Stomach (tissue), 9 donors: ENCODE measurements around the gene ATP4B. TPM values are rescaled to one million over a fixed set of nuclear protein-coding genes. Genes with fewer than 3 reads are reported as not detected.

Experiments used
- DNase-seq, 2 donors: peaks; one replicate each; pipeline versions ENCODE4 v3.0.0 to v3.0.0-alpha.2; 2013 to 2019
- H3K27ac ChIP-seq, 5 donors: fragments of 200-600 bp in 4 of 5; sonication (generic) in 4 of 5; one replicate each; pipeline ENCODE4 v1.5.1; 2013 to 2019; ENCODE audit warnings: mild to moderate bottlenecking in 1 of 5, moderate library complexity in 1 of 5
- H3K27me3 ChIP-seq, 3 donors: fragments of 200-600 bp; sonication (generic); one replicate each; pipeline ENCODE4 v1.5.1; 2017 to 2019; ENCODE audit warnings: mixed run types in 1 of 3
- H3K36me3 ChIP-seq, 4 donors: fragments of 200-600 bp; sonication (generic); 1 replicate in 3 of 4; 2 replicates in 1 of 4; pipeline ENCODE4 v1.5.1; 2016 to 2019
- H3K4me1 ChIP-seq, 4 donors: fragments of 200-600 bp; sonication (generic); one replicate each; pipeline ENCODE4 v1.5.1; 2016 to 2019
- H3K4me3 ChIP-seq, 4 donors: fragments of 200-600 bp; sonication (generic) in 3 of 4; one replicate each; pipeline ENCODE4 v1.5.1; 2016 to 2019; ENCODE audit warnings: mild to moderate bottlenecking in 1 of 4
- H3K9me3 ChIP-seq, 4 donors: fragments of 200-600 bp; sonication (generic); one replicate each; pipeline ENCODE4 v1.5.1; 2016 to 2019
- CTCF ChIP-seq, 7 experiments: fragments of 450-650 bp in 4 of 7; fragments of 200-600 bp in 3 of 7; sonication (generic) in 3 of 7; IDR thresholded peaks; one replicate each; pipeline ENCODE4 v1.5.1; 2016 to 2019; ENCODE audit warnings: antibody characterized with exemption in 7 of 7, control low read depth in 2 of 7, mild to moderate bottlenecking in 1 of 7
- EP300 ChIP-seq: sonication (generic); formaldehyde crosslinking; IDR thresholded peaks from one replicate; pipeline ENCODE4 v1.6.1; 2017; ENCODE audit warnings: antibody characterized with exemption
- POLR2A ChIP-seq, 4 donors: fragments of 450-650 bp; IDR thresholded peaks; one replicate each; pipeline ENCODE4 v1.6.1; 2016; ENCODE audit warnings: antibody characterized with exemption in 4 of 4, control low read depth in 2 of 4, mild to moderate bottlenecking in 1 of 4, moderate library complexity in 1 of 4
- POLR2AphosphoS5 ChIP-seq, 3 donors: sonication (generic); formaldehyde crosslinking; IDR thresholded peaks; one replicate each; pipeline ENCODE4 v1.6.1; 2016; ENCODE audit warnings: antibody characterized with exemption in 3 of 3
- WGBS, 5 donors: extraction: QIAGEN DNeasy Blood & Tissue Kit in 3 of 5; methylation state at CpG; one replicate each; pipeline versions ENCODE4 v1.1.5 to v1.1.7; 2013 to 2018; 5-methylcytosine and 5-hydroxymethylcytosine counted together
- intact Hi-C: fragments of 100-400 bp; cut with DNase I; formaldehyde crosslinking; loops from one replicate; pipeline ENCODE4 v1.15.1; 2023; ENCODE audit warnings: low total_unique reads
- polyA plus RNA-seq, 3 donors: library from polyadenylated mRNA; stranded (reverse); fragments of 200-250 nt; gene quantifications; one replicate each; pipeline ENCODE4 v1.2.3, GENCODE V29; 2013
- total RNA-seq, 5 donors: library from RNA; depleted of rRNA; stranded (reverse); fragments of >200 nt; gene quantifications; one replicate each; pipeline versions ENCODE4 v1.1.0 to v1.2.3, GENCODE V29; 2014 to 2016
- donor health status: healthy with polysubstance abuse.
- donor health status: Bipolar disorder and iron deficiency.
- donor health status: healthy.

ATP4B gene
- total and polyA plus RNA-seq, 8 donors = 0.87 to 585 (median 278) TPM

GRCh38 chr13:113664751-113665596 is 7.0 kb upstream of the ATP4B start:
- TF ChIP-seq POLR2AphosphoS5 (IDR thresholded peaks at IDR 0.05) = peak in 2 of 3 donors; percentile 35 to 47
- TF ChIP-seq EP300 = no peak
- TF ChIP-seq POLR2A (IDR thresholded peaks at IDR 0.05) = no peak

GRCh38 chr13:113663934-113664333 is 5.9 kb upstream of the ATP4B start:
- no peaks in the 10 kb centered on the region for H3K36me3 ChIP-seq
- peak overlapping the region in 4 of 5 donors; percentile 1 to 61 (median 37) for H3K27ac ChIP-seq
- TF ChIP-seq POLR2AphosphoS5 (IDR thresholded peaks at IDR 0.05) = no peak
- TF ChIP-seq POLR2A (IDR thresholded peaks at IDR 0.05) = no peak
- H3K4me1 ChIP-seq = peaks cover 10 to 21% (median 12%) of the 10 kb centered on the region in 4 donors
- peak in 1 of 2 donors; percentile 24 for DNase-seq
- H3K9me3 ChIP-seq = peaks cover 0 to 14% (median 2%) of the 10 kb centered on the region in 4 donors
- intact Hi-C loops = no loop called here
- H3K4me3 ChIP-seq = no peak overlapping the region
- H3K27me3 ChIP-seq = peaks cover 0 to 12% (median 0%) of the 10 kb centered on the region in 3 donors
- 57 to 74% (median 67%) methylated on average over 15 of the region's 15 CpGs for WGBS, 5 donors

More at GRCh38 chr13:113664751-113665596, 7.0 kb upstream of the ATP4B start:
- Histone ChIP-seq H3K27ac (peak overlapping the region; percentile 13 to 61 (median 45)), H3K36me3 (no peaks in the 10 kb centered on the region), H3K4me1 (peaks cover 10 to 21% (median 12%) of the 10 kb centered on the region in 4 donors), H3K4me3 (no peak overlapping the region), H3K27me3 (peaks cover 0 to 11% (median 0%) of the 10 kb centered on the region in 3 donors), H3K9me3 (peaks cover 0 to 14% (median 2%) of the 10 kb centered on the region in 4 donors)
- DNase-seq = peak; percentile 78 to 80
- 29 to 72% (median 43%) methylated on average over 14 to 21 of the region's 21 CpGs for WGBS, 5 donors
- intact Hi-C loops = no loop called here

- Histone ChIP-seq H3K9me3 (peaks cover 0 to 14% (median 2%) of the 10 kb centered on the region in 4 donors), H3K27me3 (peaks cover 0 to 15% (median 0%) of the 10 kb centered on the region in 3 donors), H3K27ac (no peak overlapping the region), H3K4me3 (no peak overlapping the region), H3K36me3 (no peaks in the 10 kb centered on the region), H3K4me1 (peaks cover 22 to 35% (median 25%) of the 10 kb centered on the region in 4 donors)
- DNase-seq = no peak
- intact Hi-C loops = no loop called here
- no peak for TF ChIP-seq POLR2AphosphoS5 (IDR thresholded peaks at IDR 0.05)
- no peak for TF ChIP-seq CTCF (IDR thresholded peaks at IDR 0.05)
- TF ChIP-seq EP300 = no peak
- TF ChIP-seq POLR2A (IDR thresholded peaks at IDR 0.05) = no peak
- 48 to 71% (median 61%) methylated on average over 2 of the region's 2 CpGs for WGBS, 5 donors
These were observed 3.5 kb upstream of the ATP4B start for GRCh38 chr13:113661509-113661908.

- intact Hi-C loops = no loop called here
- Histone ChIP-seq H3K36me3 (no peaks in the 10 kb centered on the region), H3K27me3 (peaks cover 0 to 7% (median 0%) of the 10 kb centered on the region in 3 donors), H3K4me3 (no peak overlapping the region), H3K4me1 (peaks cover 19 to 27% (median 24%) of the 10 kb centered on the region in 4 donors), H3K9me3 (peaks cover 0 to 14% (median 2%) of the 10 kb centered on the region in 4 donors), H3K27ac (peak overlapping the region in 3 of 5 donors; percentile 50 to 64 (median 53))
- TF ChIP-seq EP300 (no peak), POLR2A (IDR thresholded peaks at IDR 0.05) (no peak), CTCF (IDR thresholded peaks at IDR 0.05) (no peak), POLR2AphosphoS5 (IDR thresholded peaks at IDR 0.05) (no peak)
- peak in 1 of 2 donors; percentile 25 for DNase-seq
- WGBS, 5 donors = 57 to 88% (median 82%) methylated on average over 3 of the region's 3 CpGs
These were observed 2.1 kb upstream of the ATP4B start for GRCh38 chr13:113660066-113660465.

GRCh38 chr13:113659337-113659736 is 1.3 kb upstream of the ATP4B start:
- no peak overlapping the region for H3K4me3 ChIP-seq
- intact Hi-C loops = no loop called here
- H3K4me1 ChIP-seq = peaks cover 13 to 20% (median 16%) of the 10 kb centered on the region in 4 donors
- H3K9me3 ChIP-seq = peaks cover 0 to 14% (median 2%) of the 10 kb centered on the region in 4 donors
- 91 to 95% (median 92%) methylated on average over 8 of the region's 8 CpGs for WGBS, 5 donors
- TF ChIP-seq POLR2A (IDR thresholded peaks at IDR 0.05) (no peak), CTCF (IDR thresholded peaks at IDR 0.05) (no peak)
- H3K27ac ChIP-seq = peak overlapping the region in 3 of 5 donors; percentile 28 to 62 (median 53)
- no peak for DNase-seq
- H3K36me3 ChIP-seq = no peaks in the 10 kb centered on the region
- peaks cover 0 to 5% (median 0%) of the 10 kb centered on the region in 3 donors for H3K27me3 ChIP-seq
